Breast epithelium (tissue), 3 donors: ENCODE measurements around the gene RBBP9.
A peak's percentile ranks its signal among the peaks of the same experiment; 100 is the strongest.

Experiments used
- POLR2AphosphoS5 ChIP-seq, 3 donors: sonication (generic); formaldehyde crosslinking; IDR thresholded peaks; one replicate each; pipeline ENCODE4 v1.6.1; 2017; ENCODE audit warnings: antibody characterized with exemption in 3 of 3
- TF ChIP-seq, protein P1 (sequence below), 3 donors: fragments of 450-650 bp; IDR thresholded peaks; one replicate each; pipeline ENCODE4 v1.5.1; 2016 to 2017; ENCODE audit warnings: antibody characterized with exemption in 3 of 3, mild to moderate bottlenecking in 3 of 3, moderate library complexity in 3 of 3

DNA sequence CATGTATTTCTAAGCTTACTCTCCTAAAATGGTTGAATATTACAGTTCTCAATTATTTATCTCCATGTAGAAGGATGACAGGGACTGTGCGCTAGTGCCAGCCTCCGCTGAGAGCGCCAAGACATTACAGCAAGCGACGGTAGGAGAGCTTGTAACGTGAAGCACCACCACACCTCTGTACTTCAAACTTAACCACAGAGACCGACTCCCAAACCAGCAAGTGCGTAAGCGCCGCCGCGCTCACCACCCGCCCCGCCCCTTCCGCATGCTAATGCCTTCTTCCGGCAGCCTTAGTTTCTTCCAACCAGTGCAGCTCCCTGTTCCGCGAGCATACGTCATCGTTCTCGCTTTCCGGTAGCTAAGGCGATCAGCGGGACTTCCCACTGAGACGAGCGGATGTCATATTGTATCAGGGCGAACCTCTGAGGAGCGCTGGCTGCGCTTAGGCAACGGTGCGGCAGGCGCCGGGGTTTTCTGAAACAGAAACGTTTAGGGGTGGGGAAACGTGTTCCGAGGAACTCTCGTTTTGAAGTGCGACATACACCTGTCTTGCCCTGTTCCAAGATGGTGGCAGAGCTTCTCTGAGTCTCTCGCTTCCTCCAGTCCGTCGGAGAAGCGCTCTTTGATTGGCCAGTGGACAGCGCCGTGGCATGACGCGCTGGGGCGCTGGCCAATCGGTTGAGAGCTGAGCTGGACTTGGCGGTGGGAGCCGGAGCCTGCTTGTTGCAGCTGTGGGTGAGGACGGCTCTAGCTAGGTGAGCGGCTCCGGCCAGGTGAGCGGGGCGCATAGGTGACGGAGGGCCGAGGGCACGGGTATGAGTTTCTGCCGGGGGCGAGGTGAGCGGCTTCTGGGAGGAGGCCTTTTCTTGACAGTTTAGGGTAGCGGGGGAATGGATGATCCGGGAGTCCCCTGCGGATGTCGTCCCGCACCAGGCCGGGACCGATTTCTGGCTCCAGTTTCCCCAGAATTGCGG is 10.5 kb upstream of the RBBP9 start, which contains the start of gene SEC23B:
- TF ChIP-seq, protein P1, sequence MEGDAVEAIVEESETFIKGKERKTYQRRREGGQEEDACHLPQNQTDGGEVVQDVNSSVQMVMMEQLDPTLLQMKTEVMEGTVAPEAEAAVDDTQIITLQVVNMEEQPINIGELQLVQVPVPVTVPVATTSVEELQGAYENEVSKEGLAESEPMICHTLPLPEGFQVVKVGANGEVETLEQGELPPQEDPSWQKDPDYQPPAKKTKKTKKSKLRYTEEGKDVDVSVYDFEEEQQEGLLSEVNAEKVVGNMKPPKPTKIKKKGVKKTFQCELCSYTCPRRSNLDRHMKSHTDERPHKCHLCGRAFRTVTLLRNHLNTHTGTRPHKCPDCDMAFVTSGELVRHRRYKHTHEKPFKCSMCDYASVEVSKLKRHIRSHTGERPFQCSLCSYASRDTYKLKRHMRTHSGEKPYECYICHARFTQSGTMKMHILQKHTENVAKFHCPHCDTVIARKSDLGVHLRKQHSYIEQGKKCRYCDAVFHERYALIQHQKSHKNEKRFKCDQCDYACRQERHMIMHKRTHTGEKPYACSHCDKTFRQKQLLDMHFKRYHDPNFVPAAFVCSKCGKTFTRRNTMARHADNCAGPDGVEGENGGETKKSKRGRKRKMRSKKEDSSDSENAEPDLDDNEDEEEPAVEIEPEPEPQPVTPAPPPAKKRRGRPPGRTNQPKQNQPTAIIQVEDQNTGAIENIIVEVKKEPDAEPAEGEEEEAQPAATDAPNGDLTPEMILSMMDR (IDR thresholded peaks at IDR 0.05), result no peak
- peak; percentile 91 to 97 (median 95) for TF ChIP-seq POLR2AphosphoS5 (IDR thresholded peaks at IDR 0.05)
